B cell (primary cell): Measurements from ENCODE around the gene CCDC92B. TPM values are rescaled to one million over a fixed set of nuclear protein-coding genes. Genes with fewer than 3 reads are reported as not detected.

Experiments used
- ATAC-seq: fragments of 200-7000 bp; cut with Tn5 transposase; one replicate; pipeline ENCODE4 v1.10.0; 2021; ENCODE audit warnings: low read depth, mild to moderate bottlenecking, moderate number of reproducible peaks, moderate library complexity
- CTCF ChIA-PET: fragments of 350-600 bp; sonication (Branson Sonifier 250); formaldehyde crosslinking; loops from one replicate; lab custom pipeline; 2021; ENCODE audit warnings: antibody characterized with exemption, inconsistent platforms; lab: Charles Lee
- POLR2A ChIA-PET: fragments of 350-600 bp; sonication (Branson Sonifier 250); formaldehyde crosslinking; loops from one replicate; lab custom pipeline; 2021; ENCODE audit warnings: antibody characterized with exemption; lab: Charles Lee
- DNase-seq: peaks from one replicate; pipeline ENCODE4 v3.0.0; 2013
- H2AFZ ChIP-seq: 2 replicates; pipeline ENCODE4 v1.6.1; 2012; ENCODE audit warnings: mild to moderate bottlenecking, low read depth, low read length; ENCODE audit not compliant: insufficient read depth, poor library complexity, severe bottlenecking
- H3K27ac ChIP-seq, 2 donors: 1 replicate in 1 of 2; 2 replicates in 1 of 2; pipeline ENCODE4 v1.5.1; 2012 to 2013; ENCODE audit warnings: low read length in 2 of 2, mild to moderate bottlenecking in 2 of 2, moderate library complexity in 1 of 2
- H3K27me3 ChIP-seq, 4 experiments: fragments of 200-600 bp in 1 of 4; sonication (generic) in 1 of 4; replicated peaks in 1 of 4; 1 replicate in 2 of 4; 2 replicates in 2 of 4; pipeline versions ENCODE4 v1.6.1 to v1.7.0; 2013 to 2016; ENCODE audit warnings: low read length in 3 of 4, mild to moderate bottlenecking in 2 of 4, mixed read lengths in 1 of 4, moderate library complexity in 1 of 4; ENCODE audit not compliant: insufficient read depth in 4 of 4, control insufficient read depth in 3 of 4; ENCODE audit errors: control extremely low read depth in 1 of 4
- H3K36me3 ChIP-seq, 2 experiments: replicated peaks in 1 of 2; 1 replicate in 1 of 2; 2 replicates in 1 of 2; pipeline versions ENCODE4 v1.6.1 to v1.7.1; 2013; ENCODE audit warnings: low read length in 1 of 2; ENCODE audit not compliant: insufficient read depth in 2 of 2, control insufficient read depth in 1 of 2; ENCODE audit errors: control extremely low read depth in 1 of 2, extremely low read depth in 1 of 2
- H3K4me1 ChIP-seq, 2 donors: fragments of 200-600 bp in 1 of 2; sonication (generic) in 1 of 2; 1 replicate in 1 of 2; 2 replicates in 1 of 2; pipeline versions ENCODE4 v1.5.1 to v1.6.1; 2013 to 2017; ENCODE audit warnings: low read length in 2 of 2; ENCODE audit not compliant: control insufficient read depth in 2 of 2, insufficient read depth in 2 of 2
- H3K4me2 ChIP-seq: replicated peaks from 2 replicates; pipeline ENCODE3; 2012; ENCODE audit warnings: mild to moderate bottlenecking, low read depth, low read length; ENCODE audit not compliant: poor library complexity, severe bottlenecking
- H3K4me3 ChIP-seq, 5 experiments: fragments of 200-600 bp in 1 of 5; sonication (generic) in 1 of 5; 1 replicate in 3 of 5; 2 replicates in 2 of 5; pipeline versions ENCODE4 v1.5.1 to v1.7.0; 2011 to 2016; ENCODE audit warnings: low read length in 4 of 5, mild to moderate bottlenecking in 4 of 5, low read depth in 2 of 5, control low read depth in 1 of 5, moderate library complexity in 1 of 5; ENCODE audit not compliant: insufficient read depth in 1 of 5; ENCODE audit errors: control extremely low read depth in 1 of 5, extremely low read depth in 1 of 5
- H3K79me2 ChIP-seq: fragments of 200-600 bp; sonication (generic); one replicate; pipeline ENCODE4 v1.6.0; 2016; ENCODE audit warnings: low read length; ENCODE audit not compliant: control insufficient read depth, insufficient read depth
- H3K9ac ChIP-seq: fragments of 200-600 bp; sonication (generic); 2 replicates; pipeline ENCODE4 v1.6.1; 2017; ENCODE audit warnings: mild to moderate bottlenecking, low read length, moderate library complexity
- H3K9me3 ChIP-seq, 3 donors: one replicate each; pipeline versions ENCODE4 v1.6.1 to v1.7.1; 2013; ENCODE audit warnings: low read length in 2 of 3; ENCODE audit not compliant: control insufficient read depth in 2 of 3, insufficient read depth in 1 of 3; ENCODE audit errors: control extremely low read depth in 1 of 3
- H4K20me1 ChIP-seq: 2 replicates; pipeline ENCODE4 v1.6.0; 2012; ENCODE audit warnings: mild to moderate bottlenecking, low read length; ENCODE audit not compliant: insufficient read depth, control insufficient read depth, poor library complexity, severe bottlenecking
- H3K27ac Mint-ChIP-seq: one replicate; pipeline ENCODE4 v1.8.0; 2021; ENCODE audit warnings: mixed read lengths
- H3K27me3 Mint-ChIP-seq: one replicate; pipeline ENCODE4 v1.8.0; 2021; ENCODE audit warnings: mixed read lengths
- H3K4me1 Mint-ChIP-seq: one replicate; pipeline ENCODE4 v1.8.0; 2021; ENCODE audit warnings: mixed read lengths
- H3K4me3 Mint-ChIP-seq: one replicate; pipeline ENCODE4 v1.8.0; 2021; ENCODE audit warnings: mixed read lengths
- H3K9me3 Mint-ChIP-seq: one replicate; pipeline ENCODE4 v1.8.0; 2022; ENCODE audit warnings: mixed read lengths; ENCODE audit not compliant: insufficient read depth
- CTCF ChIP-seq: fragments of 200-600 bp; IDR thresholded peaks from one replicate; pipeline ENCODE4 v1.8.0; 2022; ENCODE audit warnings: antibody characterized with exemption, mild to moderate bottlenecking
- EZH2 ChIP-seq: IDR thresholded peaks from 2 replicates; pipeline ENCODE4 v1.6.1; 2012; ENCODE audit warnings: borderline replicate concordance, low read depth, mild to moderate bottlenecking, moderate library complexity, low read length; ENCODE audit not compliant: insufficient read depth, poor library complexity, severe bottlenecking
- WGBS: methylation state at CpG from one replicate; pipeline ENCODE4 v1.1.5; 2013; ENCODE audit warnings: missing lambda C conversion rate; ENCODE audit not compliant: insufficient coverage; 5-methylcytosine and 5-hydroxymethylcytosine counted together
- intact Hi-C: fragments of 100-400 bp; cut with micrococcal nuclease; formaldehyde crosslinking; loops from one replicate; pipeline ENCODE4 v1.10.0; 2022
- polyA plus RNA-seq: library from polyadenylated mRNA; depleted of rRNA; stranded (reverse); fragments of >200 nt; gene quantifications from 2 replicates; pipeline ENCODE4 v1.2.3, GENCODE V29; 2012
- total RNA-seq, 2 donors: library from RNA; stranded (reverse); fragments of 120-200 nt in 1 of 2; gene quantifications; 1 replicate in 1 of 2; 2 replicates in 1 of 2; pipeline versions ENCODE4 v1.2.3 to v1.2.4, GENCODE V29; 2013 to 2022

CCDC92B gene
- total and polyA plus RNA-seq, 2 donors (not counting 1 experiment from before 2014, with no cell fraction given) = 0.04 TPM; not detected in 1

GRCh38 chr17:2707721-2708584 lies 41.5 kb downstream of the CCDC92B start:
- ChIA-PET POLR2A (no interaction called here), CTCF (interaction anchor here (1.0 kb wide), 1 partner anchor 292 kb away, joined by 3 read pairs; no protein-coding TSS in a partner anchor)
- no peaks in the 10 kb centered on the region for H3K9me3 Mint-ChIP-seq
- Histone ChIP-seq H3K4me1 (peaks cover 29 to 50% of the 10 kb centered on the region in 2 donors), H3K9me3 (no peaks in the 10 kb centered on the region), H3K79me2 (peaks cover 73% of the 10 kb centered on the region), H4K20me1 (peaks cover 75% of the 10 kb centered on the region), H2AFZ (no peak overlapping the region), H3K27me3 (no peaks in the 10 kb centered on the region), H3K4me3 (no peak overlapping the region), H3K27ac (peak overlapping the region in 1 of 2 donors; percentile 0), H3K4me2 (peak overlapping the region; percentile 95), H3K9ac (no peak overlapping the region), H3K36me3 (peaks cover 0 to 8% of the 10 kb centered on the region in 2 experiments)
- H3K27ac Mint-ChIP-seq = no peak overlapping the region
- intact Hi-C loops = no loop called here
- 87% methylated on average over 12 of the region's 13 CpGs for WGBS
- ATAC-seq = no peak
- DNase-seq = no peak
- TF ChIP-seq CTCF = no peak
- TF ChIP-seq EZH2 = no peak
- peaks cover 51% of the 10 kb centered on the region for H3K4me1 Mint-ChIP-seq
- H3K27me3 Mint-ChIP-seq = no peaks in the 10 kb centered on the region
- no peak overlapping the region for H3K4me3 Mint-ChIP-seq

- H3K9me3 ChIP-seq = no peaks in the 10 kb centered on the region
- H3K4me3 ChIP-seq = no peak overlapping the region
- H3K27me3 Mint-ChIP-seq = no peaks in the 10 kb centered on the region
- no peak overlapping the region for H3K4me2 ChIP-seq
- H3K9ac ChIP-seq = no peak overlapping the region
- H3K27me3 ChIP-seq = no peaks in the 10 kb centered on the region
- ChIA-PET CTCF (no interaction called here), POLR2A (no interaction called here)
- no peak overlapping the region for H3K27ac Mint-ChIP-seq
- DNase-seq = no peak
- intact Hi-C loops = no loop called here
- H2AFZ ChIP-seq = no peak overlapping the region
- H3K27ac ChIP-seq = no peak overlapping the region
- peaks cover 44% of the 10 kb centered on the region for H3K4me1 Mint-ChIP-seq
- H3K36me3 ChIP-seq = peaks cover 0 to 14% of the 10 kb centered on the region in 2 experiments
- 94% methylated on average over 19 of the region's 21 CpGs for WGBS
- H3K79me2 ChIP-seq = peaks cover 68% of the 10 kb centered on the region
- peaks cover 75% of the 10 kb centered on the region for H4K20me1 ChIP-seq
- ATAC-seq = no peak
- peaks cover 26 to 42% of the 10 kb centered on the region in 2 donors for H3K4me1 ChIP-seq
- no peak for TF ChIP-seq EZH2
- no peak for TF ChIP-seq CTCF
- no peaks in the 10 kb centered on the region for H3K9me3 Mint-ChIP-seq
- H3K4me3 Mint-ChIP-seq = no peak overlapping the region
Observed at GRCh38 chr17:2706911-2707510, 42.4 kb downstream of the CCDC92B start.
